GM21619 (cell line): ENCODE measurements around the gene AGAP1.

Experiments used
- ATAC-seq: cut with Tn5 transposase; IDR thresholded peaks from one replicate; pipeline ENCODE4 v1.9.1; 2021; ENCODE audit not compliant: unreplicated experiment

Gene AGAP1

GRCh38 chr2:236171680-236172254 is 677.9 kb downstream of the AGAP1 start:
- no peak for ATAC-seq

DNA sequence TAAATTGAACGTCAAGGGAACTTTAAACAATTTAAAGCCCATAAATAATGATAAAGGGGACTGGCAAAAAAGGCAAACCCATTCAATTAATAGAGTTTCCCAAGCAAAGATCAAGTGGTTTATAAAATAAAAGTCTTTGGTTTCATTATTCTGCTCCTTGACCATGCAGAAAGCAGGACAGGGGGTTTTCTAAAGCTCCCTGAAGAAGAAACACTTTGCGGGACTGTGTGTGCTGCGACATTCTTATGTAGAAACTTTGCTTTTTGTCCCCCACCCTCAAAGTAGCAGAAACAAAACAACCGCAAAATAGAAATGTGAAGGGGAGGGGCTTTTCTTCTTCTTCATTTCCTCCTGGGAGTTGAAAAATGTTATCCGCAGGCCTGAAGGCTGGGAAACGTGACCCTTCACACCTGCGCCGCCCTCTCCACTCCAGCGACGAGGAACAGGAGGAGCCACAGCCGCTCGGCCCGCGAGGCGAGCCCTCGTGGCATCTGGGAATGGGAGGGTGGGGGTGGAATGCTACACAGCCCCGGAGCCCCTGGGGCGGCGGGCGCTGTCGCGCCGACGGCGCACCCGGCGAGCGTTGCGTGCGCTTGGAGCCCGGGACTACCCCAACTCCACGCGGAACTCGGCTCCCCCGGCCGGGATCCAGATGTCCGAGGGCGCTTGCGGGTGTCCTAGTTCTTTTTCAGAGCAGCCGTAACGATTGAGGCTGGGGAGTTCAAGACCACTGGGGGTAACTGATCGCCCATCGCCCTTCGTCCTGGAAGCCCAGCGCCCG is 678.6 kb downstream of the AGAP1 start:
- ATAC-seq, result no peak

GRCh38 chr2:236173036-236173728 is 679.3 kb downstream of the AGAP1 start:
- no peak for ATAC-seq

DNA sequence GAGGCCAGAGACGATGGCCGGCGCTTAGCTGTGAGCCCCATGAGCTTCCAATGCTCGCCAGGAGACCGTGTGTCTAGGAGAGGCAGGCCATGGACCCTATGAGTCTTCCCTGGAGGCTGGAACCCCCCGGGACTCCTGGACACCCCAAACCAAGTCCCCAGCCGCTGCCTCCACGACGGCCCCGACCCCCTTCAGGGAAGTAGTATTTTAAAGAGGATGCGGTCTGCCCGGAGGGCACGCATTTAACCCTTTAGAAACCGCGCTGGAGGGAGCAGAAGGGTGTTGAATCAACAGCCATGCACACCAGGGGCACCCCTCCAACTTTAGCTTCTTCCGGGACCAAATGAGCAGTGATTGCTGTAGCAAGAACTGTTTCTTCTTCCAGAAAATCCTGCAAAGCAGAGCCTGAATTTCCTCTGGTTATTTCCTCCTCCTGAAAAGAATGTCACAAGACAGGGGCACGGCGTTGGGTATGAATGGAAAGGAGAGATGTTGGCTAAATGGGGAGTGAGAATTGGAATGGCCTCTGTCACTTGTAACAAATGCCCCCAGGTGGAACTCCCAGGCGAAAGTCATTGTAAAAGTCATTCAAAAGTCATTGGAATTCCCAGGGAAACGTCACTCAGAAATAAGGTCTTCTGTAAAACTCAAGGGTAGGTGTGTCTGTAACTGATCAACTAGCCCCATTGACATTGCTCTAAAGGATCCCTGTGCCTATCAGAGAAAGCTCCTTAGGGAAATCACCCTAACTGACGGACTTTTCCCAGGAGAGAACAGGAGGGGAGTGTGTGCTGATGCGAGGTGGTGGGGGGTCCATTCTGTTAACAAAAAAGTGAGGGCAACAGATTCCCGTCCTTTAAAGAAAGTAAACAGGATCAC is 680.1 kb downstream of the AGAP1 start:
- no peak for ATAC-seq

DNA sequence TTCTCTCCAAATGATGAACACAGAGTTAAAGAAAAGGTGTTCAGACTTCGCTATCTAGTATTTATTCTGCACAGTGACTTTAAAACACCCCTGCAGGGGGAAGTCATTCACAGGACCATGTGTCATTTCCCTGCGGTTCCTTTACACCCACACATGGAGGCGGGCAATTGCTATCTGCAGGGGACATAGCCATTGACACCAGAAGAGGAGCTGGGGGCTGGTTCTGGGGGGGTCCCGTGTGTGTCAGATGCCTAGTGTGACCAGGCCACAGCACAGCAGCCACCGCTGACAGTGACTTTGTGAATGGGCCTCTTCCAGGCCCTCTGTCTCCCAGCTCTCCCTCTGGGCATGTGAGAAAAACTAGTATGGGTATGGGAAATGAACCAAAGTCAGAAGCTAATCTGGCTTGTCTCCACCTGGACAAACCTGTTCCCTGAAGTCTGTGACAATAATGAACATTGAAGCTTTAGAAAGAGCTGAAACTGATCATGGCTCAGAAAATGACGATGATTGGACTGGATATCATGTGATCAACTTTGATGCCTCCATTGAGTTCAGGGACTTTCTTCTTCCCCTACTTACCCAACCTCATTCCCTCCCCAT is 681.8 kb downstream of the AGAP1 start:
- no peak for ATAC-seq

- ATAC-seq, result no peak
These were observed 682.6 kb downstream of the AGAP1 start for GRCh38 chr2:236176417-236176816.

- ATAC-seq, result no peak
These were observed 683.1 kb downstream of the AGAP1 start for GRCh38 chr2:236176951-236177350.

DNA sequence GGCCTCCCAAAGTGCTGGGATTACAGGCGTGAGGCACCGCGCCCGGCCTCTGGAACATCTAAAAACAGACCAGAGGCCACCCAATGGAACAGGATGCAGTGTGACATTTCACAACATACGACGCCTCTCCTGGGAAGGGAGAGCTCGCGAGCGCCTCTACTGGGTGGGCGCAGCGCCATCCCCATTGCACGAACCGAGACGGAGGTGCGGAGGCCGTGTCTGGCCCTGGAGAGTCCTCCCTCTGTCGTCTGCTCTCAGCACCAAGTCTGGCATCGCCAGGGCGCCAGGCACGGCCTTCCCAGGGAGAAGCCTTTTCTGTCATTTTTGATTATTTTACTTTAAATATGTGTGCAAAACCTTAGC is 683.7 kb downstream of the AGAP1 start:
- no peak for ATAC-seq

DNA sequence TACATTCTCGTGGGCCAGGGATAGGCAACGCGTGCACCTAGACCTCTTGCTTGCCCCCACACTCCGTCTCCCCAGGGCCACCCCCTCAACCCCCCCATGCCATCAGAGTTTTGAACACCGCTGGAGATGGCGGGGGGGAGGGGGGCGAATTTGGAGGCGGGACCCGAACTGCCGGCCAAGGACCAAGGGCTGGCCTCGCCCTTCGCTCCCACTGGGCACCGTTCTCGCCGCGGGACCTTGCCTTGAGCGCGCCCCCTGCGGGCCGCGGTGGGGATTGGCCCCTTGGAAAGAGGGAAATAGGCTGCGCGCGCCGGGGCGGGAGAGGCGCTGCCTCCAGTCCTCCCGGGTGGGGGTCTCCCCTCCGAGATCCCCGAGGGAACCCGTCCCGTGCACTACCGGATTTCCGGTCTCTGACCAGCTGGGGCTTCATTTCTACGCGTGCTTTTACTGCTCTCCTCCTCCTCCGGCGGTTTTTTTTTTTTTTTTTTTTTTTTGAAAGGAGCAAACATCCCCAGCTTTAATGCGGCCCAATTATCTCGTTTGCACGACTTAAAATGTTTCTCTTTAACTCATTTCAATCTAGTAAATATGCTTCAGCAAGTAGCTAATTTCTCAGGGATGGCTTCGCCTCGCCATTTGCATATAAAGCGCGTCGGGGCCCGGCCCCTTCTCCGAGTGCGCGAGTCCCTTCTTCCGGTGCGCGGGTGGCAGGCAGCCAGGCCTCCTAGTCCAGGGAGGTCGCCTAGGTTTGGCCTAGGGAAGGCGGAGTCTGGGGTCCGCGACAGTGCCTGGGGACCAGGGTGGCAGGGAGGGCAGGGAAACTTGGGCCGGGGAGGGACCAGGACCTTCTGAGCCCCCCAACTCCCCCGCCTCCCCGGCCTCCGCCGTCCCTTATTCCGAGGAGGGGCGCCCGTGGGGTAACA is 684.4 kb downstream of the AGAP1 start:
- ATAC-seq, result no peak

DNA sequence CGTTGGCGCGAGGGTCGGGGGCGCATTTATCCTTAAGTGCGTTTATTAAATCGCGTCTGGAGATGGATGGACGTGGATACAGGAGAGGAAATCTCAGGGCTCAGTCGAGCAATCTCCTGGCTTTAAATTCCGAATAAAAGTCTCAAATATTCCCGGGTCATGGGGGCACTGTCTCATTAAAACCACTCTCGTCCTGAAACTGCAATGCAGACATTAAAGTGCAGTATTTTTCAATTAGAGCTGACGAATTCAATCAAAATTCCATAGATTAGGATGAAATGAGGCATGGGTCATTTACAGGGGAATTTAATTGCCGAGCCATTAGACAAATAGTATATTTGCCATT is 685.0 kb downstream of the AGAP1 start:
- no peak for ATAC-seq

DNA sequence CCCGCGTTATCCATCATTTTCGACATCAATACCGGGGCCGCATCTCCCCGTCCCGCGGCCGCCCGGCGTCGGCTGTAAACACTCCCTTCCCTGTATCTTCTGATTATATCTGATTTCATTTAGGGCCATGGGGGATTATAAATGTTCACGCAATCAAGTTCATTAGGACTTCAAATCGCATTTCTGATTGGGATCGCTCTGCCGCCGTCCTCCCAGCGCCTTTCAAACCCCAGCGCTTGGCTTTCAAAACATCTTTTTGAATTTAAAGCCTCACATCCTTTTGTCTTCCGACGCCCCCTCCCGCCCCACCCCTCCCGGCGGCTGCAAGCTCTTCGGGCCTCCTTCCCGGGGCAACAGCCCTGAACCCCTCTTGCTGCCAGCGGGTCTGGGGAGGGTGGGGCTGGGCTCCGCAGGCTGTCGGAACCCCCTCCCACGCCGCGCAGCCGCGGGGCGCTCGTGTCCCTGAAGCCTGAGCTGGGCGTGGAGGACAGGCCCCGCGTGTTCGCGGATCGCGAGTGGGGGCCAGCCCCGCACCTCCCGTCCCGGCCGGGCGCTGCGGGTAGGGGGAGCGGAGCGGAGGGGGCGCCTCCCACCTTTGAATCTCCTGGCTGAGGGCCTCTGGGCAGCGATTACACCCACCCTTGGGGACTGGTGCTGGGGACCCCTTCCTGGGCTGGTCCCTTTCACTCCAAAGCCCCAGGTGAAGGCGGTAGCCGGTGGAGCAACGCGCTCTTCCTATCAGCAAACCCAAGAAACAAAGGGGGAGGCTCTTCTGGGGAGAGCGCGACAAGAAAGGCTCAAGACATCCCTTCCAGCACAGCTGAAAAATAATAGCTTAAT is 685.6 kb downstream of the AGAP1 start:
- no peak for ATAC-seq

GRCh38 chr2:236180076-236180816 is 686.4 kb downstream of the AGAP1 start:
- ATAC-seq, result no peak

GRCh38 chr2:236180831-236181453 is 687.1 kb downstream of the AGAP1 start:
- ATAC-seq, result no peak
